ENCODE results near the gene ZNRF2.

DNA sequence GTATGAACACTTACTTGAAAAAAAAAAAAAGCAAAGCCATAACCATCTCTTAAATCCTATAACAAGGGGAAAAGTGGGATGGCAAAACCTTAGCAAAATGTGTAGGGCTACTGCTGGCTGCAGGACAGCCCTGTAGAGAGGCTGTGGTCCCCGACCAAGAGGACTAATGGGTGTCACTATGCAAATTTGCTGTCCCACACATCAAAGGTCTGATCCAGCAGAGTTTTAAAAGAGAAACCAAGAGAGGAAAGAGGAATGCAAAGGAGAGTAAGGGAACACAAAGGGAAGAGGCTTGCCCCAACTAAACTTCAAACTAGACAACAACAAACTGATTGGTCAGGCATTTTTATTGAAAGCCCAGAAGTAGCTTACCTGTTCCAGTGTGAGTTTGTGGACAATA is 3.1 kb upstream of the ZNRF2 start:
- TF ChIP-seq, protein P1, sequence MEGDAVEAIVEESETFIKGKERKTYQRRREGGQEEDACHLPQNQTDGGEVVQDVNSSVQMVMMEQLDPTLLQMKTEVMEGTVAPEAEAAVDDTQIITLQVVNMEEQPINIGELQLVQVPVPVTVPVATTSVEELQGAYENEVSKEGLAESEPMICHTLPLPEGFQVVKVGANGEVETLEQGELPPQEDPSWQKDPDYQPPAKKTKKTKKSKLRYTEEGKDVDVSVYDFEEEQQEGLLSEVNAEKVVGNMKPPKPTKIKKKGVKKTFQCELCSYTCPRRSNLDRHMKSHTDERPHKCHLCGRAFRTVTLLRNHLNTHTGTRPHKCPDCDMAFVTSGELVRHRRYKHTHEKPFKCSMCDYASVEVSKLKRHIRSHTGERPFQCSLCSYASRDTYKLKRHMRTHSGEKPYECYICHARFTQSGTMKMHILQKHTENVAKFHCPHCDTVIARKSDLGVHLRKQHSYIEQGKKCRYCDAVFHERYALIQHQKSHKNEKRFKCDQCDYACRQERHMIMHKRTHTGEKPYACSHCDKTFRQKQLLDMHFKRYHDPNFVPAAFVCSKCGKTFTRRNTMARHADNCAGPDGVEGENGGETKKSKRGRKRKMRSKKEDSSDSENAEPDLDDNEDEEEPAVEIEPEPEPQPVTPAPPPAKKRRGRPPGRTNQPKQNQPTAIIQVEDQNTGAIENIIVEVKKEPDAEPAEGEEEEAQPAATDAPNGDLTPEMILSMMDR (IDR thresholded peaks at IDR 0.05), result no peak
- TF ChIP-seq POLR2A (IDR thresholded peaks at IDR 0.05), result no peak

Data from thyroid gland (tissue), 4 donors.